HepG2 (cell line): ENCODE results near the gene LIF. TPM values are rescaled to one million over a fixed set of nuclear protein-coding genes. Genes with fewer than 3 reads are reported as not detected.

Experiments used
- ATAC-seq: fragments of 200-7000 bp; cut with Tn5 transposase; 3 replicates; pipeline ENCODE4 v1.9.1; 2020; ENCODE audit warnings: mild to moderate bottlenecking, moderate library complexity
- BruUV-seq: library from RNA; stranded (reverse); fragments of 400-500 nt; replicated peaks from 2 replicates; lab custom pipeline; 2021; lab: Mats Ljungman, UMichigan
- CTCF ChIA-PET: fragments of 300-600 bp; formaldehyde crosslinking; extraction: SDS; loops from one replicate; lab custom pipeline; 2021; ENCODE audit warnings: low total read pairs, inconsistent platforms, low intra/inter-chr PET ratio; lab: Yijun Ruan, JAX
- POLR2A ChIA-PET: fragments of 350-600 bp; sonication (Branson Sonifier 250); formaldehyde crosslinking; loops from one replicate; lab custom pipeline; 2020; ENCODE audit warnings: antibody characterized with exemption, inconsistent platforms; lab: Yijun Ruan, JAX
- DNase-seq: peaks from one replicate; pipeline ENCODE4 v3.0.0-alpha.2; 2015; ENCODE audit warnings: low spot score
- FAIRE-seq: peaks from 3 replicates; lab custom pipeline; 2011; peaks lifted over from hg19 to GRCh38; lab: Jason Lieb, UNC
- H2AFZ ChIP-seq: one replicate; pipeline ENCODE4 v1.6.1; 2011; ENCODE audit warnings: low read length, inconsistent platforms
- H3K27ac ChIP-seq: fragments of 300-600 bp; 3 replicates; pipeline ENCODE4 v1.8.0; 2011; ENCODE audit warnings: mixed run types, mild to moderate bottlenecking, mixed read lengths, low read length, inconsistent platforms; ENCODE audit not compliant: insufficient read depth; ENCODE audit errors: extremely low read length
- H3K27me3 ChIP-seq, 2 experiments: fragments of 200-600 bp in 1 of 2; 2 replicates in 1 of 2; 3 replicates in 1 of 2; pipeline versions ENCODE4 v1.6.0 to v1.8.0; 2011; ENCODE audit warnings: low read length in 2 of 2, mild to moderate bottlenecking in 2 of 2, moderate library complexity in 2 of 2, inconsistent platforms in 1 of 2; ENCODE audit not compliant: insufficient read depth in 2 of 2, control insufficient read depth in 1 of 2
- H3K36me3 ChIP-seq, 2 experiments: fragments of 200-600 bp in 1 of 2; replicated peaks in 1 of 2; 2 replicates in 1 of 2; 3 replicates in 1 of 2; pipeline versions ENCODE4 v1.5.1 to v1.8.0; 2011; ENCODE audit warnings: low read length in 2 of 2, inconsistent platforms in 1 of 2; ENCODE audit not compliant: insufficient read depth in 2 of 2, control insufficient read depth in 1 of 2
- H3K4me1 ChIP-seq: 2 replicates; pipeline ENCODE4 v1.5.1; 2012; ENCODE audit warnings: low read length, inconsistent platforms; ENCODE audit not compliant: insufficient read depth
- H3K4me2 ChIP-seq: 2 replicates; pipeline ENCODE4 v1.6.0; 2011; ENCODE audit warnings: low read depth, low read length, inconsistent platforms
- H3K4me3 ChIP-seq, 3 experiments: fragments of 200-600 bp in 1 of 3; sonication (generic), shearing (Covaris generic) in 1 of 3; replicated peaks in 1 of 3; 2 replicates each; pipeline ENCODE4 v1.5.1; 2011 to 2016; ENCODE audit warnings: low read length in 3 of 3, inconsistent platforms in 2 of 3, low read depth in 2 of 3, mild to moderate bottlenecking in 2 of 3, control low read depth in 1 of 3, mixed read lengths in 1 of 3; ENCODE audit not compliant: insufficient read depth in 1 of 3
- H3K79me2 ChIP-seq: one replicate; pipeline ENCODE4 v1.6.1; 2011; ENCODE audit warnings: low read length, inconsistent platforms; ENCODE audit not compliant: insufficient read depth
- H3K9ac ChIP-seq: 2 replicates; pipeline ENCODE4 v1.6.0; 2011; ENCODE audit warnings: mild to moderate bottlenecking, low read depth, low read length, inconsistent platforms; ENCODE audit not compliant: insufficient read depth
- H3K9me3 ChIP-seq: 2 replicates; pipeline ENCODE4 v1.5.1; 2012; ENCODE audit warnings: mild to moderate bottlenecking, low read length
- H4K20me1 ChIP-seq: 2 replicates; pipeline ENCODE4 v1.6.0; 2011; ENCODE audit warnings: inconsistent platforms, mild to moderate bottlenecking, low read length, moderate library complexity; ENCODE audit not compliant: insufficient read depth
- CREB1 ChIP-seq, 2 experiments: fragments of 450-650 bp in 1 of 2; IDR thresholded peaks; 2 replicates each; pipeline ENCODE4 v1.6.1; 2016 to 2017; ENCODE audit warnings: control low read depth in 1 of 2, mild to moderate bottlenecking in 1 of 2, missing compliant biosample characterization in 1 of 2, missing genetic modification characterization in 1 of 2
- E2F5 ChIP-seq: sonication (generic); formaldehyde crosslinking; conservative IDR thresholded peaks from 2 replicates; pipeline ENCODE4 v1.4.0; 2020; ENCODE audit warnings: missing genetic modification reagents
- FOXA3 ChIP-seq: IDR thresholded peaks from 2 replicates; pipeline ENCODE4 v1.6.1; 2016; ENCODE audit warnings: missing genetic modification reagents, missing compliant biosample characterization
- HNF1B ChIP-seq: sonication (generic); formaldehyde crosslinking; IDR thresholded peaks from 2 replicates; pipeline ENCODE4 v1.5.1; 2020; ENCODE audit warnings: mild to moderate bottlenecking, moderate library complexity, missing genetic modification reagents
- ZNF326 ChIP-seq: sonication (generic); formaldehyde crosslinking; IDR thresholded peaks from 2 replicates; pipeline ENCODE4 v1.4.0; 2020; ENCODE audit warnings: missing genetic modification reagents, borderline replicate concordance
- ZNF569 ChIP-seq: sonication (generic); formaldehyde crosslinking; IDR thresholded peaks from 2 replicates; pipeline ENCODE4 v1.5.0; 2020; ENCODE audit warnings: mild to moderate bottlenecking, missing genetic modification reagents, moderate library complexity, borderline replicate concordance
- ZNF629 ChIP-seq: sonication (generic); formaldehyde crosslinking; conservative IDR thresholded peaks from 2 replicates; pipeline ENCODE4 v1.5.0; 2020; ENCODE audit warnings: missing genetic modification reagents
- ZNF709 ChIP-seq: sonication (generic); formaldehyde crosslinking; IDR thresholded peaks from 2 replicates; pipeline ENCODE4 v1.5.0; 2020; ENCODE audit warnings: mild to moderate bottlenecking, missing genetic modification reagents
- WGBS: methylation state at CpG from one replicate; pipeline ENCODE4 v1.1.6; 2017; ENCODE audit warnings: low lambda C conversion rate; 5-methylcytosine and 5-hydroxymethylcytosine counted together
- in situ Hi-C: cut with HindIII; loops from 2 replicates; pipeline ENCODE4 v1.10.0; 2017; ENCODE audit warnings: low pct_unique_long_range_greater_than_20kb; ENCODE audit not compliant: extremely low pct_ligation_motif_present
- intact Hi-C: fragments of 100-400 bp; cut with micrococcal nuclease; formaldehyde crosslinking; loops from one replicate; pipeline ENCODE4 v1.10.0; 2022; ENCODE audit not compliant: unreplicated experiment
- polyA plus RNA-seq, 8 experiments: library from polyadenylated mRNA; depleted of rRNA in 3 of 8; stranded (reverse) in 7 of 8; unstranded in 1 of 8; fragments of >200 nt; fragmentation: Illumina TruSeq in 4 of 8; extraction: Trizol in 4 of 8; gene quantifications; 2 replicates each; pipeline versions ENCODE4 v1.2.1 to v1.2.3, GENCODE V29; 2011 to 2016; ENCODE audit warnings: low read depth in 4 of 8, missing spikeins in 1 of 8, mixed read lengths in 1 of 8; ENCODE audit not compliant: insufficient read depth in 1 of 8
- total RNA-seq, 5 experiments: library from RNA; depleted of rRNA; stranded (reverse); fragments of >200 nt; fragmentation: Illumina TruSeq; extraction: Trizol; gene quantifications; 2 replicates each; pipeline ENCODE4 v1.2.3, GENCODE V29; 2016; ENCODE audit warnings: low read depth in 1 of 5
- TF ChIP-seq, protein P1 (sequence below): sonication (generic); formaldehyde crosslinking; IDR thresholded peaks from 2 replicates; pipeline ENCODE4 v1.8.0; 2022; ENCODE audit warnings: missing genetic modification reagents, low read depth, mild to moderate bottlenecking, borderline replicate concordance

The LIF gene
- total and polyA plus RNA-seq, 2 of the 13 experiments (the other 11 are each of a cell fraction or from before 2014, with no cell fraction given), result 3.6 to 8.5 TPM

- TF ChIP-seq E2F5 (CRISPR knock-in tag) (no peak), CREB1 (IDR thresholded peaks at IDR 0.05) (no peak), CREB1 (CRISPR knock-in tag; IDR thresholded peaks at IDR 0.05) (no peak), FOXA3 (CRISPR knock-in tag) (no peak), ZNF569 (CRISPR knock-in tag) (no peak), ZNF326 (CRISPR knock-in tag) (no peak), ZNF709 (no peak), HNF1B (no peak)
These were observed 24.2 kb downstream of the LIF start (continued) for GRCh38 chr22:30222321-30222720.

- Histone ChIP-seq H3K27ac (no peak overlapping the region), H3K27me3 (peaks cover 5 to 39% of the 10 kb centered on the region in 2 experiments; a peak in 4 of 5 replicates), H3K36me3 (no peaks in the 10 kb centered on the region), H3K79me2 (no peaks in the 10 kb centered on the region), H2AFZ (no peak overlapping the region), H3K9me3 (no peaks in the 10 kb centered on the region), H3K4me3 (no peak overlapping the region), H3K4me1 (peaks cover 56% of the 10 kb centered on the region), H3K4me2 (0 out of 2 replicates have a peak overlapping the region, but pooled peaks have one; percentile 2), H4K20me1 (no peaks in the 10 kb centered on the region), H3K9ac (no peak overlapping the region)
- BruUV-seq, result no TSS peak
- intact Hi-C loops (no loop called here), in situ Hi-C loops (no loop called here)
- 52% methylated on average over 26 of the region's 26 CpGs for WGBS
- CTCF ChIA-PET, result no interaction called here
- TF ChIP-seq ZNF629 (CRISPR knock-in tag), result peak; percentile 68; the same call in 1 of the 2 replicates
- TF ChIP-seq, protein P1, sequence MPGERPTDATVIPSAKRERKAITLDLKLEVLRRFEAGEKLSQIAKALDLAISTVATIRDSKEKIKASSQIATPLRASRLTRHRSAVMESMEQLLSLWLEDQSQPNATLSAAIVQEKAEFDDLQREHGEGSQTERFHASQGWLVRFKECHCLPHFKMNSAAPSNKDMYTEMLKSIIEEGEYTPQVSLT (CRISPR knock-in tag), result no peak
- ATAC-seq (no peak), DNase-seq (no peak), FAIRE-seq (no peak)
- POLR2A ChIA-PET, result interaction anchor here (1.5 kb wide), 1 partner anchor 13 kb away, joined by 4 read pairs; no protein-coding TSS in a partner anchor
These were observed 25.2 kb downstream of the LIF start for GRCh38 chr22:30221121-30221992.
